ENCODE measurements around the gene C10orf90.

Gene C10orf90

DNA sequence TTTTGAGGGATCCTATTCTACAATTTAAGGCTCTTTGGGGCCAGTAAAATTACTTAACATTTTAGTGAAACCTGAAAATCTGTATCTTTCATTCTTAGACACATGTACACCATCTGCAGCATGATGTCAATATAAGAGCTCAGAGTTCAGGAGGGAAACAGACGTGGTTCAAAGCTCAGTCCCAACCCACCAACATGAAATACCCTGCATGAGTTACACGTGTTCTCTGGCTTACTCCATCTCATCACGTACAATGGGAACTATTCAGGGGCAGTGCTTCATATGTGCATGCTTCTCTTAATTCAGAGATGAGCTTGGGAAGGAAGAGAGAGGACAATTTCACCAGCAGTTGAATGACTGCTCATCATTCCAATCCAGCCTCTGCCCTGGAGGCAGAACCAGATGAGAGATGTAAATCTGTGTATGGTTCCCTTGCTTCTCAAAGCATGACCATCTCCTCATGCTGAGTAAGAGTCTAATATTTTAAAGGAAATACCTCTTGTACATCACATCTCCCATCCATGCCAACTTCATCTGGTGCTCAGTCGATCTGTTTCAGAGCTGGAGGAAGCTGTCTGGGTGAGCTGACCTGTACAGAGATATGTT, 253.2 kb downstream of the C10orf90 start:
- DNase-seq, result no peak

DNA sequence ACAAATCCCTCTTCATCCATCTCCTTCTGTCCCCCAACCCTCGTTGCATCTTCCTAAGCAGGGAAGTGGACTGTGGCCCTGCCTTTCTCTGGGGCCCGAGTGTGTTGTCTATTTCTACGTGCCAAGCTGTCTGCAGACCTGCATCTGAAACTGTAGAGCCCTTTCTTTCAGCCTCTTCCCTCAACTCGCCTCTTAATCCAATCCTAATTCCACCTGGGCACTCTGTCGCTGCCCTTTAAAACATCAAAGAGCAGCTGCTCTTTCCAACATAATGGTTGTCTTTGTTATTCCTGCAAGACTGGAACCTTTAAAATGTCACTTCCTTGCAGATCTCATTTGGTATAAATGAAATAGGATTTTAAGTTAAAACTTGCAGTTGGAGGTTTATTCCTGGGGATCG, 260.7 kb downstream of the C10orf90 start:
- no peak for DNase-seq

DNA sequence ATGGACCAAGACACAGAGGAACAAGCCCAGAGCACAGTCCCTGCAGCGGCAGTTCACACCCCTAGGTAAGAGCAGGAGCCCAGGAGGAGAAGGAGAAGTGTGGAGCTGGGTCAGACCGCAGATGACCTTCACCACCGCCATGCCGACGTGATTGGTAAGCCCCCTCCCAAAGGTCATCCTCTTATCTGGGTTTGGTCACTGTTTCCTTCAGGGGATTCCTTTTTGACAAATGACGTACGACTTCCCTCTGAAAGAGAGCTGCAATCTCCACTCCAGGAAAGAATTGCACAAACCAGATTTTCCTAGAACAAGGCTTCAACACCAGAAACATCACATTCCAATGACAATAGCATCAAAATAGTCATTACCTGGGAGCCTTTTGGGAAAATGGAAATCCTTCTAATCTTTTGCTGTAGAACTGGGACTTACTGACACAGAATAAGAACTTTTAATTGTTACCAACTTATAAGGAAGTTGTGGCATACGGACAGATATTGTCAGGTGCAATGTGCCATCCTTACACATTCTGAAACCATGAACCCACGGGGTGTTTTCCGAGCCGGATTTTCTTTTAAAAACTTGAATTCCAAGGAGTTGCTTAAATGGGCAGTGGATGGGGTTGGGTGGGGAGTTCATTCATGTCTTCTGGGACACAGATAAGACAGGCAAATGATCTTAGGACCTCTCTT, 261.4 kb downstream of the C10orf90 start:
- no peak for DNase-seq

DNA sequence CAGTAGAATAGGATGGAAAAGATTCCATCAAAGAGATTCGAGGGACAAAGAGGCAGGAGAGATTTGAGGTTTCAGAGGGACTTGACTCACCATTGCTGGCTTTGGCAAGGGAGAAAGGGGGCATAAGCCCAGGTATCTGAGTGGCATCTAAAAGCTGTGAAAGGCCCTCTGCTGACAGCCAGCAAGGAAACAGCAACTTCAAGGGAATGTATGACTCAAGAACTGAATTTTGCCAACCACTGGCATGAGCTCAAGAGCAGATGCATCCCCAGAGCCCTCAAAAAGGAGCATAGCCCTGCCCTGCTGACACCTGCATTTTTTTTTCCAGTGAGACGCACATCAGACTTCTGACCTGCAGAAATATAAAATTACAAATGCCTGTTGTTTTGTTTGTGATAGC, 262.7 kb downstream of the C10orf90 start:
- DNase-seq, result no peak

DNA sequence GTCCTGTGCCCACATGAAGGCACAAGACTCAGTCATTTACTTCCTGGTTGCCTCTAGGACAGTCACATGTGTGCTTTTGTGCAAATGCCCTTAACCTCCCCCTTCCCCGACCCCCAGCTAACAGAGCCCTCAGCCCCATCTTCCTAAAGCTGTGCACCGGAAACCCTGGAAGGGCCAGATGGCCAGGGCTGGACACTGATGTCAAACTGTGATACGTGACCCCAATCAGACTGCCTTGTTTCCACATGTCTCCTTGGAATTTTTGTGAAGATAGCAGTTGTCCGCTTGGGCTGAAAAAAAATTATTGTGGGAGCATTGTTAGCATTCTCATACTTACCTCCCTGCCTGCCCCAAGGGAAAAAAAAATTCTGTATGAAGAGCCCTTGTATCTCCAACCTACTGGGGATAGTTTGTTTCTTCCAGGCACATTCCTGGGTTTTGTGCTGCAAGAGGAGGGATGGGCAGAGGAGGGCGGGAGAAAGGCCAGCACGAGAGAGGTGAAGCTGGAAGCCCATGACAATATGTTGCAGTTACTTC, 265.2 kb downstream of the C10orf90 start:
- DNase-seq, result no peak

DNA sequence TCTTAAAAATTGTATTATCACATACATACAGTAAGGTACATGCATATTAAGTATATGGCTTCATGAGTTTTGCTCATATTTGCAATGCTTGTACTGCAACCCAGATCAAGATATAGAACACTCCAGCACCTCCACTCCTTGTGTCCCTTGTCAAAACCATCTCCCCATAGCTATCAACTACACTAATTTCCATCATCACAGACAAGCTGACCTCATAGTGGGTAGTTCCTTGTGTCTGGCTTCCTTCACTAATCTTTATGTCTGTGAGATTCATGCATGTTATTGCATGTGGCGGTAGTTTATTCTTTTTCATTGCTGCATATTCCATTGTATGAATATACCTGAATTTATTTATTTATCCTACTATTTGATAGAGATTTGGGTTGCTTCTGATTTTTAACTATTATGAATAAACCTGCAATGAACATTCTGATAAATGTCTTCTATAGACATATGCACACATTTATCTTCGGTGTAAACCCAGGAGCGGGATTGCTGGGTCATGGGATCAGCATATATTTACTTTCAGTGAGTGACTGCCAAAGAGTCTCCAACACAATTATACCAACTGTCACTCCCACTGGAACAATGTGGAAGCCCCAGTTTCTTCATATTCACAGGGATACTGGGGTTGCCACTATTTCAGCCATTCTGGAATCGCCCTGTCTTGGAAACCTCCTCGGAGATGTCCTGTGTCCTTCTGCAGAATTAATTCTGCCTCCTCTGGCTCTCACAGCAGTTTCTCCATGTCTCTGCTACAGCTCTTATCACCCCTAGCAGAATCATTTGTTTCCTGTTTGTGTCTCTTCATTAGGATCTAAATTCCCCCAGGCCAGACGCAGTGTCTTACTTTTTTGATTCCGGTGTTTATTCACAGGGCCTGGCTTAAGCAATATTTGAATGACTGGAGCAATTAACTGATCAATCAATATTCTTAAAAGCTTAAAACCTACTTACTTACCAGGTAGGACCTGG, 267.5 kb downstream of the C10orf90 start:
- DNase-seq, result no peak

DNA sequence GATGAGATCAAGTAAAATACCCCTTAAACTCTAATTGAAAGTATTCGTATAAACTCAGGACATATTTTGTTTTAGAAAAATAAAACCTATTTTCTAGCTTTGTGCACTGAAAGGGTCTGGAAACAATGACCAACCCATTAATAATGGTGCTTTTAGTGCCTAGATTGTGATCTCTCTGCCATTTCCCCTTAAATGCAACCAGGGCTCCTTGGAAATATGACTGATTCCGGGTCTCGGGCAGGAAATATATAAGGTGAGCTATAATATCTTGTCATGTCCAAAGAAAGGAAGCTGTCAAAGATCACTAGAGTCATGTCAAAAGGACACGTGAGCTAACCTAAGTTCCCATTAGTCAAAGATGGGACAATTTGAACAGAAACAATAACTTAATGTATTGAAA, 269.9 kb downstream of the C10orf90 start:
- no peak for DNase-seq

DNA sequence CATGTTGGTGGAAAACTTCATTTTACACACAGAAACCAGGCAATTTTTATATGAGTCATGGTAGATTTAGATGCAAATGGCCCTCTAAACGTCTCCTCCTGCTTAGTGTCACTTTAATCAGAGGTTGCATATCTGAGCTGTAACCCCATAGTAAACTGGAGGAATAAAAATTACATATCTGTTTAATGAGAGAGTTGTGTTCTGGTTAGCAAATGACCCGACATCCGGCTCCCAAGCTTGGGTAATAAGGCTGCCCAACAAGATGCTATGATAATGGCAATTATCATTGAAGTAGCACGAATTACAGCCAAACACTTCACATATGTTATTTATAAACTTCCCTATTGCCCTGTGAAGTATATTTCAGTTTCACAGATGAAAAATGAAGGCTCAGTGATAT, 271.6 kb downstream of the C10orf90 start:
- no peak for DNase-seq

DNA sequence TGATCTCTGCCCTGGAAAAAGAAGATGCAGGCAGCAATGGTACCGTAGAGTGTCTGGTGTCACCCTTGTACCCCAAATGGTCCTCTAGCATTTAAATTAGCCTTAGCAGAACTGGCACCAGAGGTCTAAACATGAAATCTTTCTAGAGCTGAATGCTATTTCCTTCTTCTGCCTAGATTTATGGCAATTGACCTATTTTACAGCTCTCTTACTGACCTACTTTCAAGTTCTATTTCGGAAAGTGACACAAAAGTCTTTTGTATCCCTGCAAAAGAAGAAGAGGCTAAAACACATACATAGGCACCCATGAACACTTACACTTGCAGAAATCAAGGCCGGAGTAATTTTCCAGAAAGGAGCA, 272.1 kb downstream of the C10orf90 start:
- no peak for DNase-seq

DNA sequence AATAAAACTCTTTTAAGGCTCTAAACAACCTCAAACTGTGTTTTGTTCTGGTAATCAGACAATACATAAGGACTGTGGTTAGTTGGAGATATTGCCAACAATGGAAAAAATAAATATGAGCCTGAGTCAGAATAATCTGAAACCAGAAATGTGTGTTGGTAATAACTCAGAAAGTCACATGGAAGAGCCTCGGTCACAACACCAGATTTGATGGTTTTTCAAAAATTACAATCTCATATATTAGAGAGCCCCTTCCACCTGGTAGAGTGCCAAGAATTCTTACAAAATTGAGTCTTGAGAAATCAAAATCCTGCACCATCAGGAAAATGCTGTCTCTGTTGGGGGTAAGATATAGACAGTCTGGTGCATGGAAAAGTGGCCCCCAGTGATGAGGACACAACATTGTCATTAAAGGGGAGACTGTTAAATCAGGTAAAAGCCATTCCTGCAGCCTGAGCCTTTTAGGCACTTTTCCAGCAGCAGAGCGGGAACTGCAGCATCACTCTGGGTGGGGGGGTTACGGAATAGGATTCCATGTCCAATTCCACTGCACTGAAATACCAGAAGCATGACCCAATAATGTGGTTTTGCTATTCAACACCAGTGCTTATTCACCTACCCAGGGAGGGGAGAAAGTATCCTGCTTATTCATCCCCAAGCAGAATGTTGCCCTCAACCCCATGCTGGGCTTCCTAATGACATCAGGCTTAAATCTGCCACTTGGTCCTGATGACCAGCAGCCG, 272.7 kb downstream of the C10orf90 start:
- DNase-seq, result no peak

DNA sequence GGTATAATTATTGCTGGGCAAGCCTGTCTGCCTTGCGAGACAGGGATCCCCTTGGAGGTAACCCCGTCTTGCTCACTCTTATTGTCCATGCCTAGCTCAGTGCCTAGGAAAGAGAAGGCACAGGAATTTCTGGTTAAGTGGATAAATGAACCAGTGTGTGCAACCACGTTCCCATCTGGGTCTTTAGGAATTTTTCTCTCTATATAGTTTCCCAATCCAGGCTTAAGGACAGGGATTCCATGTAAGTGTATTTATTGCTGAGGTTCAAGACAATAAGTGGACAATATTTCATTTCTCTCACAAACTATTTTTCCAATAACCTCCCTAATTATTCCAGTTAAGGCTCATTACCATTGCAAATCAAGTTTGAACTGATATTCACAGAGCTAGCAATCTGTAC, 273.3 kb downstream of the C10orf90 start:
- no peak for DNase-seq

DNA sequence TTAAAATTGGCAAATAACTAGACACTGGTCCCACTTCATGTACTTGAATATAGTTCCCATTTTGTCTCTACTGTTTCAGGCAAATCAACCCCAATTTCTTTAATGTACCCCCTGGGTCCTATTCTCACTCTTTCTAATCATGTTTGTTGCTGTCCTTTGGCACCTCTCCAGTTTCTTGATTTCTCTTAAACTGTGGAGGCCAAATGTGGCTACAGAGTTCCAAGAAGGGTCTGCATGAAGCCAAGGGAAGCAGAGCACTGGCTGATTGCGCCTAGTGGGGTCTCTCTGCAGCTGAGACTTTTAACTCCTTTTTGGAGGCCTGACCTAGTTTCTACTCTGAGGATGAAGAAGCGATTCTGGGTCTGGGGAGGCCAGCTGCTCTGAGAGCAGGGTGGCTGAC, 275.5 kb downstream of the C10orf90 start:
- no peak for DNase-seq

DNA sequence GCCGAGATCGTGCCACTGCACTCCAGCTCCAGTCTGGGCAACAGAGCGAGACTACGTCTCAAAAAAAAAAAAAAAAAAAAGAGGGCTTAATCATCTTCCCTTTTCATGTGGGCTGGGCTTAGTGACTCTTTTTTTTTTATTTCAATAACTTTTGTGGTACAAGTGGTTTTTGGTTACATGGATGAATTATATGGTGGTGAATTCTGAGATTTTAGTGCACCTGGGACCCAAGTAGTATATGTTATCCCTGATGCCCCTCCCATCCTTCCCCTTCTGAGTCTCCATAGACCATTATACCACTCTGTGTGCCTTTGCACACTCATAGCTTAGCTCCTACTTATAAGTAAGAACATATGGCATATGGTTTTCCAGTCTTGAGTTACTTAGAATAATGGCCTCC, 277.4 kb downstream of the C10orf90 start:
- DNase-seq, result no peak

DNA sequence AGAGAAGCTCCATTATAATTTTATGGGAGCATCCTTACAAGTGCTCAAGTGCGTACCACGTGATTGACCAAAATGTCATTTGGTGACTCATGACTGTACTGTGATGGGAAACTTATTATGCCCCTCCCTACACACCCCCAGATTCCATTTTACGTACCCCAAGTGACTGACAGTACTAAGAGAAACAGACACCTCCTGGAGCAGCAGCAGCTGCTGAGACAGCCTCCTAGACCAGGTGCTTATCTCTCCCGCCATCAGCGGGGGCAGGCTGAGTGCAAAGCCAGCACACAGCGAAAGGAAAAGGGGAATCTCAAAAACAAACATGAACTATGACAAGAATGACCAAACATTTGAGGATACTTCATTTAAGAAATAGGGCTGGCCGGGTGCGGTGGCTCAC, 278.0 kb downstream of the C10orf90 start:
- DNase-seq, result no peak

DNA sequence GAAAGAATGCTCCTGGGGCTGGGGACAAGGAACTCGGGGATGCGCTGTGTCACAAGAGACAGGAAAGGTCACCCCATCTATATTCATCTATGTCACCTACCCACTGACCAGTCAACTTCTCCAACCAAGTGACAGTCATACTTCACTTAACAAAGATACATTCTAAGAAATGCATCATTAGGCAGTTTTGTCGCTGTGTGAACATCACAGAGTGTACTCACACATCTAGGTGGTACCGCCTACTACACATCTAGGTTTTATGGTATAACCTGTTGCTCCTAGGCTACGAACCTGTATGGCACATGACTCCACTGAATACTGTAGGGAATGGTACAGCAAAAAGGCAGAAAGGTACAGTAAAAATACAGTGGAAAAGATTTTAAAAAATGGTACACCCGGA, 278.4 kb downstream of the C10orf90 start:
- DNase-seq, result no peak

DNA sequence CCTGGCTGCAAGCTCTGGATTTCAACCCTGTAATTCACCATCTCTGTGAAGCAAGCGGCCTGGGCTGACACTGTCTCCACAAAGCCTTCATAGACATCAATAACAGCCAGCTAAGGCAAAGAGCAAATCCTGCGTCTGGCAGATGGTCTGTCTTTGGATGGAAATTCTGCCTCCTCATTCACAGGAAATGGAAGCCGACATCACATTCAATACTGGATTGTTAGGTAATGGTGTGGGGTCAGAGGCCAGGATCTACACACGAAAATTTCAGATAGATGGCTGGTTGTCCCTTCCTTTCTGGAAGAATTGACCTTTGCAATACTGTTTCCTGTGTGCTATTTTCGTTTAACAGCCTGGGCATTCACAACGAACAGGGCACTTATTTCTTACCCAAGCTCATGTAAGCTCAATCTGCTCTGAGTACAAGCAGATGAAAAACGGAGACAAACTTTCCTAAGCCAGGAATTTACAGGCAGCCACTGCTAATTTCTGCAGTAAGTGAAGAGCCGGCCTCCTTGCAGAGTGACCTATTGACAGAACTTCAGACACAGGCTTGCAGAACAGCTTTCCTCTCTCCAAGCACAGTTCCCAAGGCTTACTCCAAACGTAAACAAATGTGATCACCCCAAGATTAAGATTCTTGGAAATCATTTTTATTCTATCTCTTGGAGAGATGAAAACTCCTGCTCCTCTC, 279.2 kb downstream of the C10orf90 start:
- DNase-seq, result no peak

DNA sequence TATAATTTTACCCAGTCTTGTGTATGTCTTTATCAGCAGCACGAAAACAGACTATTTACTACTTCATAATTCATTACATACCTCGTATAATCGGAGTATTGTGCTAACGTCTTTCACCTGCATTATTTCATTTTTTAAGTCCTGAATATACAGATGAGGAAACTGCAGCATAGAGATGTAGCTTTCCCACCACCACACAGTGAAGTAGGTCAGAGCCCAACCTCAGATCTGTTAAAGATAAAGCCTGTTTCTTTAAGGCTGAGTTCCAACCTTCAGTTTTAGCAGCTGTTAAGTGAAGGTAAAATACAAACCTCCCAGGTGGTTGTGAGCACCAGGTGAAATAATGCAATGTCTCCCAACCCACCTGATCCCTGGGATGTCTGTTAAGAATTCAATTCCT, 280.2 kb downstream of the C10orf90 start:
- no peak for DNase-seq

DNA sequence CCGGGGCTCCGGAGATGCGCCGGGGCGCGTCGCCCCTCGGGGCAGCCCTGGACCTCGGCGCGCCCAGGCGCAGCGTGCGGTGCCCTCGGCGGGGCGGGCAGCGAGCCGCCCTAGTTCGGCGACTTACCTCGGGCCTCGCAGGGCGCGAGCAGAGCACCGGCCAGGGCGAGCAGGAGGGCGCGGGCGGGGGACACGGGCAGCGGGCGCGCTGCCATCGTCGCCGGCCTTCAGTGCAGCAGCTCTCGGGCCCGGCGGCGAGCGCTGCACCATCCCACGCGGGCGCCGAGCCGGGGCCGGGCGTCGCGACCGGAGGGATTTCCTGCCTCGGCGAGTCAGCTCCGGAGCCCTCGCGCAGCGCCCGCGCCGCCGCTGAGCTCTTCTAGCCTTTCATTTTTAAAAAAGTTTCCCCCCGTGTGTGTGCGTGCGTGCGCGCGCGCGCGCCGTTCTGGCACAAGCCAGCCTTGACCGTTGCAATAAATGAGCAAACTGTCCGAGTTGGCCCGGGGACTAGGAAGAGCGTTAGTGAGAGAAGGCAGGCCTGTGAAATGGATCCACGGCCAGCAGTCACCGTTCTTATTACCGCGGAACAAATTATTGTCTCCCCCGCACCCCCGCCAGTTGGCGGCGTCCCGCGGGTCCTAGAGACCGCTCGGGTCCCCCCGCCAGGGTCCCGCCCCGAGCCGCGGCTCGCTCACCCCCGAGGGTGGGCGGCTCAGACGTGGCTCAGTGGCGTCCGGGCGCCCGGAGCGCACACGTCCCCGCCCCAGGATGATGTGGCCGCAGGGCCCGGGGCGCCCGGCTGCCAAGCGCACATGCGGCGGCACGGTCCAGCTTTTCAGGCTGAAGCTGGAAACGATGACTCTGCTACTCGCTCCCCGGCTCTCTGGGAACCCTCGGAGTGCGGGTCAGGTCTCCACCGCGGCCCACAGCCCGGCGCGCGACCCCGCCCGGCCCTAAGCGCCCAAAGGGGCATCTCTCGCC, 282.3 kb downstream of the C10orf90 start, which contains the start of gene ADAM12:
ADAM12 (minus strand) TSS at position 547 of the 981 bp plus-strand sequence; CDS start at position 215, 332 bp downstream.
- no peak for DNase-seq

DNA sequence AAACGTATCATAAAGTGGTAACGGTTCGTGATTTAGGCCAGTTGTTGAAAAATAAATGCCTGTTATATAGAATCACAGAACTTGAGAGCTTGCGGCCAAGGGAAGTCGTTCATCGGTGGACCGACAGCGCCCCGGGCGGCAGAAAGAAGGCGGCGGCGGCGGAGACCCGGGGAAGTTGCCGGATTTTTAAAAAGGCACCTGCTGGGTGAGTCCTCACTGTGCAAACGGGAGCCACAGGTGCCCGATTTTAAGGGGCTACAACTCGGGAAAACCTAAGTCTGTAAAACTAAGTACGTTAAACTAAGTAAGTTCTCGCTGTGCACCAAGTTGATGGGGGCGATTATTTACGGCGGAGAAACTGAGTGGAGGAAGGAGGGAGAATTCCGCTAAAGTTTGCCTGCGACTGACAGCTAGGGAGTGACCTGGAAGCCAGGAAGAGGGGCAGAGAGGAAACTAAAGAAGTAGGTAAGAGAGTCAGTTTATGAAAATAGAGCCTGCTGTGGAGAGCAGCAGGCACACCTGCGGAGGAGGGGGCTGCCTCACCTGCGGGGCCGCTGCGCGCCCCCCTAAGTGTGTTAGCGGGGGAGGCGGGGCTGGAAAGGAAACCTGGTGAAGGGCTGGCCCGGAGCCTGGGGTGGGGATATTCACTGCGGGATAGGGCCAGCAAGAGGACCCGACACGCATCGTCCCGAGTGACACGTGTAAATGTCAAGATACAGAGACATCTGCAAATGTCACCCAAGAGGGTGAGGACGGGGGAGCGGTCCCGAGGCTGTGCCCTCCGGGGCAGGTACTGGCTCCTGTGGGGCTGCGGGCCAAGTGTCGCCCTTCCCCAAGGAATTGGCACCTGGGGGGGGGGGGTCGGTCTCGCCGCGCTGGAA, 283.2 kb downstream of the C10orf90 start:
- peak; percentile 15 to 39 for DNase-seq

Data from stimulated activated CD4-positive, alpha-beta T cell treated with anti-CD3 and anti-CD28 coated beads, Interleukin-2, amount 100 ng/mL, for 48 hours (primary cell).